ENCODE results near the gene MRPS33. TPM values are rescaled to one million over a fixed set of nuclear protein-coding genes. Genes with fewer than 3 reads are reported as not detected.

MRPS33 gene
- total and polyA plus RNA-seq, 2 donors (not counting 3 experiments of a cell fraction or from before 2014, with no cell fraction given), result 13.5 to 34.1 TPM

GRCh38 chr7:140972344-140972743 lies 42.4 kb downstream of the MRPS33 start:
- Histone ChIP-seq H3K4me2 (ENCODE audit: insufficient read depth, low read length) (no peak overlapping the region), H3K27me3 (ENCODE audit: control insufficient read depth in 2 of 2, insufficient read depth in 2 of 2, low read length in 2 of 2) (no peaks in the 10 kb centered on the region), H3K9me1 (replicated peaks; ENCODE audit: control insufficient read depth, extremely low read depth, insufficient read depth, low read length) (no peaks in the 10 kb centered on the region), H3K36me3 (ENCODE audit: control insufficient read depth in 2 of 2, extremely low read depth in 1 of 2, insufficient read depth in 2 of 2, low read length in 2 of 2) (no peaks in the 10 kb centered on the region), H3K79me2 (ENCODE audit: control insufficient read depth, insufficient read depth, low read length) (no peaks in the 10 kb centered on the region), H2AFZ (ENCODE audit: low read depth, low read length) (no peak overlapping the region), H4K20me1 (replicated peaks; ENCODE audit: control insufficient read depth, extremely low read depth, insufficient read depth, low read length) (no peaks in the 10 kb centered on the region), H3K27ac (ENCODE audit: insufficient read depth, low read depth, low read length) (no peak overlapping the region), H3K9me3 (replicated peaks; ENCODE audit: control insufficient read depth, insufficient read depth, low read length) (no peaks in the 10 kb centered on the region), H3K4me1 (ENCODE audit: control insufficient read depth, extremely low read depth, insufficient read depth, low read length) (no peaks in the 10 kb centered on the region), H3K9ac (replicated peaks; ENCODE audit: extremely low read depth, insufficient read depth, low read length) (no peak overlapping the region), H3K4me3 (replicated peaks in 1 of 3; ENCODE audit: insufficient read depth in 1 of 3, low read depth in 1 of 3, low read length in 3 of 3) (no peak overlapping the region)
- no peak for FAIRE-seq
- intact Hi-C loops (cut with micrococcal nuclease), result no loop called here
- dilution Hi-C loops (cut with MboI; ENCODE audit: extremely low pct_ligation_motif_present, low sequenced_read_pairs), result no loop called here
- no peak for DNase-seq (ENCODE audit: low read depth, low spot score)
- POLR2A ChIA-PET, result no interaction called here
- no peak for TF ChIP-seq CTCF (IDR thresholded peaks at IDR 0.05; ENCODE audit: extremely low read depth in 1 of 2, insufficient read depth in 1 of 2, low read depth in 1 of 2, low read length in 2 of 2)
- no peak for TF ChIP-seq EZH2 (IDR thresholded peaks at IDR 0.05; ENCODE audit: borderline replicate concordance, low read depth, low read length, severe bottlenecking)
- no peak for TF ChIP-seq POLR2A (IDR thresholded peaks at IDR 0.05; ENCODE audit: low read depth, low read length)
- TF ChIP-seq GATA2 (IDR thresholded peaks at IDR 0.05; ENCODE audit: insufficient read depth, insufficient read length, low read depth, low read length), result no peak
- no peak for TF ChIP-seq MYC (IDR thresholded peaks at IDR 0.05; ENCODE audit: low read depth, low read length)
- no peak for TF ChIP-seq JUN (IDR thresholded peaks at IDR 0.05; ENCODE audit: borderline replicate concordance, insufficient read depth, insufficient read length, low read depth)
- TF ChIP-seq POLR2AphosphoS5 (IDR thresholded peaks at IDR 0.05; ENCODE audit: insufficient read depth, low read depth, low read length), result no peak
- no peak for TF ChIP-seq MAX (IDR thresholded peaks at IDR 0.05; ENCODE audit: insufficient read depth, insufficient read length)
- CTCF ChIA-PET, result no interaction called here
- BruUV-seq (replicated peaks), result no TSS peak

All from endothelial cell of umbilical vein (primary cell).